Measurements from ENCODE around the gene PARP8.

PARP8 gene

DNA sequence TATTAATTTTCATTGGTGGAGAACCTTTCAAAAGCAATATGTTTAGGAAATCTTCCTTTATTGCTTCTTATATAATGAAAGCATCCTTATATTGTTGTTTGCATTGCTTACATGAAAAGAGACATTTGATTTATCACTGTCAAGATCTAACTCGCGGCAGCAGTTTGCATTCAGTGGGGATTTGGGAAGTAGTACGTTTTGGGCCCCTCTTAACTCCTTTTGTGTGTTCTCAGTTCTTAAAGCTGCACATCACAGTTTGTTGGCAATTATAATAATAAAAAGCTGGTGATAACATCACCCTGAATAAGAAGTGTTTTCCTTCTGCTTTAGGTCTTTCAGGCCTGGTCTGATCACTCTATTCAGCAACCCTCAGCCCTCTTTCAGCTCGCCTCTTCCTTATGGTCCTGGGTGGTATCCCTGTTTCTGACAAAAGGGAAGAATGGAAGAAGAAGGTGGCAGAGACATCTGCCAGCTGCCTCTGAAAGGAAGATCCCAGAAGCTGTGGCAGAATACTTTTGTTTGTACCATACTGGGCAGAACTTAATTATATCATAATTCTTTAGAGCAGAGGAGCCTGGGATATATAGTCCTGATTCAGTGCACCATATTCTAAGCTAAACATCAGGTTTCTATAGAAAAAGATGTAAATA is 53.7 kb downstream of the PARP8 start:
- Histone ChIP-seq H3K4me1 (ENCODE audit: control insufficient read depth in 1 of 2, insufficient read depth in 1 of 2, low read depth in 1 of 2, low read length in 1 of 2) (peaks cover 21 to 40% of the 10 kb centered on the region in 2 experiments), H3K27ac (peak overlapping the region; percentile 29)

GRCh38 chr5:50722223-50722622 is 55.8 kb downstream of the PARP8 start:
- H3K9me3 ChIP-seq = no peaks in the 10 kb centered on the region
- peaks cover 9% of the 10 kb centered on the region for H3K36me3 ChIP-seq
- peak overlapping the region; percentile 33 for H3K27ac ChIP-seq
- H3K4me3 ChIP-seq (ENCODE audit: low read depth in 1 of 2, low read length in 1 of 2) = no peak overlapping the region
- no peaks in the 10 kb centered on the region for H3K27me3 ChIP-seq
- no peak for TF ChIP-seq CTCF (IDR thresholded peaks at IDR 0.05)
- peaks cover 17 to 33% of the 10 kb centered on the region in 2 experiments for H3K4me1 ChIP-seq (ENCODE audit: control insufficient read depth in 1 of 2, insufficient read depth in 1 of 2, low read depth in 1 of 2, low read length in 1 of 2)

More for the DNA sequence above, 53.7 kb downstream of the PARP8 start:
- H3K9me3 ChIP-seq = no peaks in the 10 kb centered on the region
- TF ChIP-seq CTCF (IDR thresholded peaks at IDR 0.05) = no peak
- no peak overlapping the region for H3K4me3 ChIP-seq (ENCODE audit: low read depth in 1 of 2, low read length in 1 of 2)
- peaks cover 9% of the 10 kb centered on the region for H3K36me3 ChIP-seq
- H3K27me3 ChIP-seq = no peaks in the 10 kb centered on the region

GRCh38 chr5:50724262-50724661 is 57.8 kb downstream of the PARP8 start:
- H3K27ac ChIP-seq = no peak overlapping the region
- no peak overlapping the region for H3K4me3 ChIP-seq (ENCODE audit: low read depth in 1 of 2, low read length in 1 of 2)
- no peaks in the 10 kb centered on the region for H3K27me3 ChIP-seq
- peaks cover 0 to 15% of the 10 kb centered on the region in 2 experiments for H3K4me1 ChIP-seq (ENCODE audit: control insufficient read depth in 1 of 2, insufficient read depth in 1 of 2, low read depth in 1 of 2, low read length in 1 of 2)
- TF ChIP-seq CTCF (IDR thresholded peaks at IDR 0.05) = no peak
- H3K36me3 ChIP-seq = peaks cover 9% of the 10 kb centered on the region
- no peaks in the 10 kb centered on the region for H3K9me3 ChIP-seq

- TF ChIP-seq CTCF (IDR thresholded peaks at IDR 0.05) = no peak
- Histone ChIP-seq H3K27ac (peak overlapping the region; percentile 21), H3K9me3 (no peaks in the 10 kb centered on the region), H3K27me3 (no peaks in the 10 kb centered on the region), H3K4me1 (ENCODE audit: control insufficient read depth in 1 of 2, insufficient read depth in 1 of 2, low read depth in 1 of 2, low read length in 1 of 2) (peaks cover 0 to 9% of the 10 kb centered on the region in 2 experiments), H3K4me3 (ENCODE audit: low read depth in 1 of 2, low read length in 1 of 2) (no peak overlapping the region), H3K36me3 (peaks cover 4% of the 10 kb centered on the region)
Measured at GRCh38 chr5:50725800-50726474, 59.5 kb downstream of the PARP8 start.

DNA sequence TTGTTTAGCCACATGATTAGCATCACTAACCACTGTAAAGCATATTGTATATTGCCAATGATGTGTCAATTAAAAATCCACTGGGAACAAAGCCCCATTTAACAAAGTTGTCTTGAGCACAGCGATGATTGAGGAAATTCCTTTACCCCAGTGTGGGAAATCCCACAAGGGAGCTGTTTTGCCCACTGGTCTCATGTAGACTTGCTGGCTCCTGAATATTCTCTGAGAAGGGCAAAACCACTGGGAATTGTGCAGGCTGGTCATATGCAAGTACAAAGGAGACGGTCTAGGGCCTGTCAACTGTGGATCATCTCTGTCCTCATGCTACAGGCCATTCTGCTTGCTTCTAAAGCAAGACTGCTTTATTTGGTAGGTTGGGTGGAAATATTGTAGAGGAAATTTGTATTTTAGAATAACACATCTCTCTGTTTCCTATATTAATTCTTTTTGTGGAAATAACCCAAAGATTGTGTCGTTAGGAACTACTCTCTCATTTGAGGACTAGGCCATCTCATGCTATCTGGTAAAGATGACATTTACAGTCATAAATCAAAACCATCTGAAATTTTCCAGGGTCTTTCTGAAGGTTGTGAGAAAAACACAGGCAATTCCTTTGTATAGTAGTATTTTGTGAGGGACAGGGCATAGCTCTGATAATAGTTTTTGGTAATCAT is 60.2 kb downstream of the PARP8 start:
- Histone ChIP-seq H3K4me3 (ENCODE audit: low read depth in 1 of 2, low read length in 1 of 2) (no peak overlapping the region), H3K27me3 (no peaks in the 10 kb centered on the region), H3K27ac (peak overlapping the region; percentile 36), H3K36me3 (no peaks in the 10 kb centered on the region), H3K9me3 (no peaks in the 10 kb centered on the region), H3K4me1 (ENCODE audit: control insufficient read depth in 1 of 2, insufficient read depth in 1 of 2, low read depth in 1 of 2, low read length in 1 of 2) (peaks cover 0 to 9% of the 10 kb centered on the region in 2 experiments)
- no peak for TF ChIP-seq CTCF (IDR thresholded peaks at IDR 0.05)

Data from neutrophil (primary cell).